ENCODE results near the gene ARHGAP23.
A peak's percentile ranks its signal among the peaks of the same experiment; 100 is the strongest.

The ARHGAP23 gene

GRCh38 chr17:38532451-38532850, 104.2 kb downstream of the ARHGAP23 start:
- no peak for DNase-seq

GRCh38 chr17:38533241-38533640, 105.0 kb downstream of the ARHGAP23 start:
- no peak for DNase-seq

- DNase-seq = no peak
Measured at GRCh38 chr17:38533866-38534497, 105.7 kb downstream of the ARHGAP23 start.

- DNase-seq = no peak
Measured at GRCh38 chr17:38534498-38534885, 106.2 kb downstream of the ARHGAP23 start.

GRCh38 chr17:38535886-38536285, 107.6 kb downstream of the ARHGAP23 start:
- no peak for DNase-seq

- no peak for DNase-seq
Measured at GRCh38 chr17:38536661-38537060, 108.4 kb downstream of the ARHGAP23 start.

- DNase-seq = no peak
Measured at GRCh38 chr17:38538906-38539305, 110.6 kb downstream of the ARHGAP23 start.

- peak in 1 of 2 experiments; percentile 52 for DNase-seq
Measured at GRCh38 chr17:38539386-38539785, 111.1 kb downstream of the ARHGAP23 start.

GRCh38 chr17:38540514-38541045, 112.3 kb downstream of the ARHGAP23 start:
- DNase-seq = no peak

GRCh38 chr17:38541281-38541680, 113.0 kb downstream of the ARHGAP23 start:
- DNase-seq = no peak

- DNase-seq = no peak
Measured at GRCh38 chr17:38542286-38542685, 114.0 kb downstream of the ARHGAP23 start.

GRCh38 chr17:38543403-38544174, 115.3 kb downstream of the ARHGAP23 start:
- DNase-seq = no peak

- DNase-seq = no peak
Measured at GRCh38 chr17:38544175-38544838, 116.0 kb downstream of the ARHGAP23 start.

- DNase-seq = no peak
Measured at GRCh38 chr17:38544839-38545209, 116.6 kb downstream of the ARHGAP23 start.

- no peak for DNase-seq
Measured at GRCh38 chr17:38545531-38546225, 117.4 kb downstream of the ARHGAP23 start.

GRCh38 chr17:38546396-38546795, 118.1 kb downstream of the ARHGAP23 start:
- no peak for DNase-seq

GRCh38 chr17:38547444-38547843, 119.2 kb downstream of the ARHGAP23 start:
- no peak for DNase-seq

- no peak for DNase-seq
Measured at GRCh38 chr17:38549285-38549684, 121.0 kb downstream of the ARHGAP23 start.

- DNase-seq = no peak
Measured at GRCh38 chr17:38550661-38551060, 122.4 kb downstream of the ARHGAP23 start.

GRCh38 chr17:38551121-38551520, 122.9 kb downstream of the ARHGAP23 start:
- no peak for DNase-seq

- DNase-seq = no peak
Measured at GRCh38 chr17:38552343-38552742, 124.1 kb downstream of the ARHGAP23 start.

- DNase-seq = peak in 1 of 2 experiments; percentile 29
Measured at GRCh38 chr17:38554430-38555350, 126.4 kb downstream of the ARHGAP23 start.
